DND-41 (cell line): ENCODE measurements around the gene HMOX1.
"Not testable (repeated sequence)": the region's sequence is repeated elsewhere in the genome, so short reads cannot be mapped to it uniquely, and the experiment has no call there.

Experiments
- ATAC-seq: fragments of 200-7000 bp; cut with Tn5 transposase; 3 replicates; pipeline ENCODE4 v1.9.1; 2021; ENCODE audit warnings: low read depth; ENCODE audit not compliant: insufficient read depth
- DNase-seq: peaks from one replicate; pipeline ENCODE4 v3.0.0-alpha.2; 2020
- H2AFZ ChIP-seq: 2 replicates; pipeline ENCODE4 v1.6.0; 2012; ENCODE audit warnings: low read depth, low read length
- H3K27ac ChIP-seq: 2 replicates; pipeline ENCODE4 v1.5.1; 2012; ENCODE audit warnings: low read length, inconsistent platforms
- H3K27me3 ChIP-seq: fragments of 200-600 bp; sonication (generic); 2 replicates; pipeline ENCODE4 v1.6.0; 2012; ENCODE audit warnings: low read length, mild to moderate bottlenecking, inconsistent platforms; ENCODE audit not compliant: insufficient read depth, poor library complexity
- H3K36me3 ChIP-seq: 2 replicates; pipeline ENCODE4 v1.5.1; 2012; ENCODE audit warnings: low read length, inconsistent platforms; ENCODE audit not compliant: insufficient read depth
- H3K4me1 ChIP-seq: 2 replicates; pipeline ENCODE4 v1.5.1; 2012; ENCODE audit warnings: mild to moderate bottlenecking, low read length; ENCODE audit not compliant: insufficient read depth
- H3K4me2 ChIP-seq: 2 replicates; pipeline ENCODE4 v1.6.0; 2012; ENCODE audit warnings: mild to moderate bottlenecking, moderate library complexity, low read length, inconsistent platforms; ENCODE audit not compliant: insufficient read depth
- H3K4me3 ChIP-seq, 2 experiments: fragments of 200-600 bp in 1 of 2; shearing (Covaris generic) in 1 of 2; 2 replicates each; pipeline ENCODE4 v1.5.1; 2012 to 2016; ENCODE audit warnings: inconsistent platforms in 2 of 2, low read length in 2 of 2, mild to moderate bottlenecking in 2 of 2, low read depth in 1 of 2, moderate library complexity in 1 of 2
- H3K79me2 ChIP-seq: 2 replicates; pipeline ENCODE4 v1.6.0; 2012; ENCODE audit warnings: low read length, inconsistent platforms; ENCODE audit not compliant: insufficient read depth
- H3K9ac ChIP-seq: 2 replicates; pipeline ENCODE4 v1.6.0; 2012; ENCODE audit warnings: low read depth, mild to moderate bottlenecking, inconsistent platforms, low read length, moderate library complexity
- H3K9me3 ChIP-seq: 2 replicates; pipeline ENCODE4 v1.5.1; 2012; ENCODE audit warnings: low read length, moderate library complexity, mild to moderate bottlenecking, inconsistent platforms; ENCODE audit not compliant: insufficient read depth, severe bottlenecking
- H4K20me1 ChIP-seq: 2 replicates; pipeline ENCODE4 v1.6.0; 2012; ENCODE audit warnings: low read length; ENCODE audit not compliant: insufficient read depth
- CTCF ChIP-seq: IDR thresholded peaks from 2 replicates; pipeline ENCODE4 v1.5.1; 2012; ENCODE audit warnings: borderline replicate concordance, low read length, moderate library complexity, mild to moderate bottlenecking; ENCODE audit not compliant: poor library complexity, severe bottlenecking; ENCODE audit errors: extremely low read depth
- EZH2 ChIP-seq: IDR thresholded peaks from 3 replicates; pipeline ENCODE4 v1.6.1; 2012; ENCODE audit warnings: borderline replicate concordance, low read depth, mild to moderate bottlenecking, moderate library complexity, low read length, inconsistent platforms; ENCODE audit not compliant: severe bottlenecking

Gene HMOX1

GRCh38 chr22:35361001-35361558 lies 19.8 kb upstream of the HMOX1 start:
- H3K27ac ChIP-seq: no peak overlapping the region
- peaks cover 4% of the 10 kb centered on the region for H3K27me3 ChIP-seq
- H3K36me3 ChIP-seq: no peaks in the 10 kb centered on the region
- no peaks in the 10 kb centered on the region for H3K4me1 ChIP-seq
- H3K9ac ChIP-seq: no peak overlapping the region
- H4K20me1 ChIP-seq: no peaks in the 10 kb centered on the region
- TF ChIP-seq EZH2: no peak
- no peak for TF ChIP-seq CTCF
- DNase-seq (no peak), ATAC-seq (no peak)
- no peak overlapping the region for H3K4me3 ChIP-seq
- no peaks in the 10 kb centered on the region for H3K79me2 ChIP-seq
- H2AFZ ChIP-seq: no peak overlapping the region
- H3K4me2 ChIP-seq: no peak overlapping the region
- no peaks in the 10 kb centered on the region for H3K9me3 ChIP-seq

- Histone ChIP-seq H3K27ac (no peak overlapping the region), H3K4me1 (no peaks in the 10 kb centered on the region), H3K9ac (no peak overlapping the region), H3K9me3 (no peaks in the 10 kb centered on the region), H3K27me3 (peaks cover 4% of the 10 kb centered on the region), H4K20me1 (no peaks in the 10 kb centered on the region), H2AFZ (no peak overlapping the region), H3K4me3 (no peak overlapping the region), H3K79me2 (no peaks in the 10 kb centered on the region), H3K36me3 (no peaks in the 10 kb centered on the region), H3K4me2 (no peak overlapping the region)
- ATAC-seq (no peak), DNase-seq (no peak)
- TF ChIP-seq EZH2: no peak
Measured at GRCh38 chr22:35363566-35364086, 17.3 kb upstream of the HMOX1 start.

- not testable (repeated sequence) for H3K9me3 ChIP-seq, H3K36me3 ChIP-seq, H2AFZ ChIP-seq, ATAC-seq, H3K27me3 ChIP-seq, H4K20me1 ChIP-seq, H3K9ac ChIP-seq, H3K27ac ChIP-seq, DNase-seq, H3K79me2 ChIP-seq, H3K4me2 ChIP-seq, H3K4me1 ChIP-seq, H3K4me3 ChIP-seq
Measured at GRCh38 chr22:35364230-35364629, 16.7 kb upstream of the HMOX1 start.

- Histone ChIP-seq H3K9ac (no peak overlapping the region), H3K9me3 (no peaks in the 10 kb centered on the region), H3K4me2 (no peak overlapping the region), H3K36me3 (no peaks in the 10 kb centered on the region), H3K27me3 (no peaks in the 10 kb centered on the region), H3K79me2 (no peaks in the 10 kb centered on the region), H2AFZ (no peak overlapping the region), H3K4me3 (no peak overlapping the region), H3K4me1 (peaks cover 7% of the 10 kb centered on the region), H4K20me1 (no peaks in the 10 kb centered on the region), H3K27ac (no peak overlapping the region)
- TF ChIP-seq EZH2: no peak
- no peak for TF ChIP-seq CTCF
- no peak for ATAC-seq
- no peak for DNase-seq
Measured at GRCh38 chr22:35367331-35367886, 13.5 kb upstream of the HMOX1 start.
